K562 (cell line): ENCODE measurements around the gene CPZ. TPM values are rescaled to one million over a fixed set of nuclear protein-coding genes. Genes with fewer than 3 reads are reported as not detected.

Experiments
- CHD7 ChIP-seq: fragments of 200-600 bp; sonication (generic); IDR thresholded peaks from one replicate; pipeline ENCODE4 v1.6.1; 2012; ENCODE audit warnings: mild to moderate bottlenecking, low read depth, low read length, inconsistent platforms
- MAFK ChIP-seq: IDR thresholded peaks from 2 replicates; pipeline ENCODE4 v1.6.1; 2011; ENCODE audit warnings: low read length, improper control_type of control experiment
- NR3C1 ChIP-seq: sonication (generic); formaldehyde crosslinking; IDR thresholded peaks from 2 replicates; pipeline ENCODE4 v1.8.1; 2022; ENCODE audit warnings: missing genetic modification reagents
- polyA plus RNA-seq, 8 experiments: library from polyadenylated mRNA; depleted of rRNA in 4 of 8; stranded (reverse) in 5 of 8; unstranded in 3 of 8; fragments of >200 nt; fragmentation: Nextera tagmentation in 2 of 8; fragmentation: Illumina TruSeq in 1 of 8; extraction: Ambion mirVana in 2 of 8; extraction: Trizol in 1 of 8; gene quantifications; 2 replicates each; pipeline versions ENCODE4 v1.2.1 to v1.2.3, GENCODE V29; 2011 to 2014; ENCODE audit warnings: inconsistent platforms in 1 of 8, missing spikeins in 1 of 8
- total RNA-seq, 7 experiments: library from RNA; depleted of rRNA in 6 of 7; stranded (reverse); fragments of >200 nt in 6 of 7; fragmentation: Illumina TruSeq in 2 of 7; extraction: Trizol in 2 of 7; gene quantifications; 2 replicates each; pipeline versions ENCODE4 v1.2.1 to v1.2.3, GENCODE V29; 2011 to 2021; ENCODE audit warnings: low replicate concordance in 1 of 7

Gene CPZ
- total and polyA plus RNA-seq, 9 of the 15 experiments (the other 6 are each of a cell fraction or from before 2014, with no cell fraction given) = 0.06 to 2.2 (median 1.2) TPM; not detected in 1

DNA sequence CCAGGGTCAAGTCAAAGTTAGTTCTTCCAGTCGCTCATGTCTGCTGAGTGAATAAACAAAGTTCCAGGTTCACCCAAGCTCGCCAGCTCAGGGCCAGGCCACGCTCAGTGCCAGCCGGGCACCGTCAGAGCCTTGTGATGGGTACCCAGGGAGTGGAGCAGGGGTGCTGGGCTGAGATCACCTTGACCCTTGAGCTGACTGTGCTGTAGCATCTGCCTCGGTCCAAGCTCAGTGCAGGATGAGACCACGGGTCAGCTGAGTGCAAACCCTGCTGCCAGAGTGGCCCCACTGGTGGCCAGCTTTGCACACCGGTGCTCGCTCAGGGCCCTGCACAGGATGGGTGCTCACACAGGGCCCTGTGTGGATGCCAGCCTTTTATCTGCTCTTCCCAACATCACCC lies 4.3 kb downstream of the CPZ start (continued):
- TF ChIP-seq CHD7 (no peak), MAFK (no peak), NR3C1 (CRISPR knock-in tag) (no peak)
